Panc1 (cell line): Measurements from ENCODE around the gene GCFC2. TPM values are rescaled to one million over a fixed set of nuclear protein-coding genes. Genes with fewer than 3 reads are reported as not detected.

ENCODE experiments used
- ATAC-seq: fragments of 200-7000 bp; cut with Tn5 transposase; 2 replicates; pipeline ENCODE4 v1.9.1; 2020; ENCODE audit warnings: mild to moderate bottlenecking, moderate library complexity
- BruUV-seq: library from RNA; stranded (reverse); fragments of 400-500 nt; replicated peaks from 2 replicates; lab custom pipeline; 2021; lab: Mats Ljungman, UMichigan
- CTCF ChIA-PET: fragments of 300-600 bp; sonication (Branson Sonifier 250); formaldehyde crosslinking; loops from one replicate; lab custom pipeline; 2022; ENCODE audit warnings: antibody characterized with exemption; lab: Charles Lee
- POLR2A ChIA-PET: fragments of 300-600 bp; sonication (Branson Sonifier 250); formaldehyde crosslinking; loops from one replicate; lab custom pipeline; 2022; ENCODE audit warnings: antibody characterized with exemption; lab: Charles Lee
- DNase-seq: peaks from one replicate; pipeline ENCODE4 v3.0.0-alpha.2; 2010; ENCODE audit warnings: low read depth, low spot score
- H3K27ac ChIP-seq: 2 replicates; pipeline ENCODE4 v1.5.1; 2011; ENCODE audit warnings: mild to moderate bottlenecking, low read length, inconsistent platforms
- H3K27me3 ChIP-seq: fragments of 200-500 bp; sonication (Bioruptor generic); 2 replicates; pipeline ENCODE4 v1.6.0; 2014; ENCODE audit warnings: low read length, inconsistent platforms; ENCODE audit not compliant: control insufficient read depth, insufficient read depth
- H3K36me3 ChIP-seq: fragments of 200-500 bp; sonication (Bioruptor generic); 2 replicates; pipeline ENCODE4 v1.5.1; 2014; ENCODE audit warnings: inconsistent platforms, mild to moderate bottlenecking, low read length, moderate library complexity; ENCODE audit not compliant: control insufficient read depth, insufficient read depth
- H3K4me1 ChIP-seq: 2 replicates; pipeline ENCODE4 v1.5.1; 2011; ENCODE audit warnings: inconsistent platforms, mild to moderate bottlenecking, low read length, moderate library complexity; ENCODE audit not compliant: control insufficient read depth, insufficient read depth
- H3K4me3 ChIP-seq, 2 experiments: 2 replicates each; pipeline ENCODE4 v1.5.1; 2011 to 2012; ENCODE audit warnings: low read depth in 2 of 2, low read length in 2 of 2, mild to moderate bottlenecking in 2 of 2, inconsistent platforms in 1 of 2, moderate library complexity in 1 of 2
- H3K9me3 ChIP-seq: fragments of 200-500 bp; sonication (Bioruptor generic); 2 replicates; pipeline ENCODE4 v1.5.1; 2014; ENCODE audit warnings: low read depth, mild to moderate bottlenecking, inconsistent platforms, low read length, moderate library complexity; ENCODE audit not compliant: control insufficient read depth, insufficient read depth
- CTCF ChIP-seq: fragments of 450-650 bp; IDR thresholded peaks from 2 replicates; pipeline ENCODE4 v1.5.1; 2017; ENCODE audit warnings: mild to moderate bottlenecking
- POLR2AphosphoS5 ChIP-seq: IDR thresholded peaks from 2 replicates; pipeline ENCODE4 v1.6.1; 2012; ENCODE audit warnings: mild to moderate bottlenecking, low read depth, low read length, moderate library complexity
- REST ChIP-seq, 2 experiments: IDR thresholded peaks; 2 replicates each; pipeline ENCODE4 v1.6.1; 2011 to 2012; ENCODE audit warnings: low read depth in 2 of 2, control low read depth in 1 of 2, low read length in 1 of 2, mild to moderate bottlenecking in 1 of 2, moderate library complexity in 1 of 2; ENCODE audit not compliant: insufficient read depth in 1 of 2
- SIN3A ChIP-seq: IDR thresholded peaks from 2 replicates; pipeline ENCODE4 v1.6.1; 2012; ENCODE audit warnings: low read depth, mild to moderate bottlenecking, low read length, moderate library complexity, borderline replicate concordance; ENCODE audit not compliant: insufficient read depth
- TCF7L2 ChIP-seq: IDR thresholded peaks from 2 replicates; pipeline ENCODE4 v1.6.1; 2011; ENCODE audit warnings: mild to moderate bottlenecking, low read depth, low read length, inconsistent platforms
- in situ Hi-C: cut with HindIII; loops from 2 replicates; pipeline ENCODE4 v1.10.0; 2016; ENCODE audit warnings: low sequenced_read_pairs, low pct_unique_long_range_greater_than_20kb
- intact Hi-C: fragments of 100-400 bp; cut with micrococcal nuclease; formaldehyde crosslinking; loops from one replicate; pipeline ENCODE4 v1.10.0; 2022; ENCODE audit not compliant: unreplicated experiment
- total RNA-seq: library from RNA; stranded (reverse); gene quantifications from one replicate; pipeline ENCODE4 v1.2.1, GENCODE V29; 2021; ENCODE audit not compliant: unreplicated experiment

The GCFC2 gene
- total RNA-seq, 1 experiment from 2014 or later = 26.3 TPM

DNA sequence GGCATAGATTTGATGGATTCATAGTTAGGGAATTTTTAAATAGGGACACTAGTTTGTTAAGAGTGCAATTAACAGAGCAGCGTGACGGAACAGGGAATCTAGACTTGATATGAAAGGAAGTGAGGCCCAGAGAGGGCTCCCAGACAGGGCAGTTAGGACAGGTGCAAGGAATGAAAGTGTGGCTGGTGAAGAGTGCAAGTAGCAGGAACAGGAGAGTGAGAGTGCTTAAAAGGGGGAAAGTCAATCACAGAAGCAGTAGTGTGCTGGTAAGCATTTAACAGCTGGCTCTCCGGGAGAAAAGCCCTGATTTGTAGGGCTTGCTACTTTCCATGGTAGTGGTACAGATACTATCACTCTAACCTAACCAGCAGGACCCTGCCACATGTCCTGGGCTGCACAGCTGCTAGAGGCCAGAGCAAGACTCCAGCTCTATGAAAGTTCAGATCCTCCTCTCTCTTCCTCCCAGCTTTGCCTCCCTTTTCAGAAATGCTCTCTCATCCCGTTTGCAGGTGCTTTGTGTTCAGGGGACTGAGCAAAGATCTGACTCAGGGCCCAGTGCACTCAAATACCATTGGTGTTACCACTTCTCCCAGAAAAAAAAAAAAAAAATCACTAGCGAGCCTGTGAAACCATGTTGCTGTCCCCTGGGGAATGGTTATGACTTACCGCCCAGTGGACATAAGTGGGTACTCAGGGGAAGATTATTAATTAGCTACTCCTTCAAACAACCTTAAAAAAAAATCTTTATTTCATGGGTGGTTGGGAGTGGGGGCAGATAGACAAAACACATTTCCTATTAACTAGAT is 18.1 kb upstream of the GCFC2 start:
- ATAC-seq (no peak), DNase-seq (no peak)
- Histone ChIP-seq H3K4me3 (no peak overlapping the region), H3K4me1 (no peaks in the 10 kb centered on the region), H3K27me3 (no peaks in the 10 kb centered on the region; the same call in 1 of the 2 replicates), H3K9me3 (no peaks in the 10 kb centered on the region), H3K27ac (no peak overlapping the region), H3K36me3 (no peaks in the 10 kb centered on the region)
- in situ Hi-C loops (no loop called here), intact Hi-C loops (no loop called here)
- BruUV-seq = no TSS peak
- TF ChIP-seq CTCF (no peak), REST (IDR thresholded peaks at IDR 0.05; ENCODE audit: insufficient read depth in 1 of 2, low read depth in 2 of 2, low read length in 1 of 2) (no peak), TCF7L2 (no peak), SIN3A (no peak)
- ChIA-PET CTCF (no interaction called here), POLR2A (no interaction called here)

DNA sequence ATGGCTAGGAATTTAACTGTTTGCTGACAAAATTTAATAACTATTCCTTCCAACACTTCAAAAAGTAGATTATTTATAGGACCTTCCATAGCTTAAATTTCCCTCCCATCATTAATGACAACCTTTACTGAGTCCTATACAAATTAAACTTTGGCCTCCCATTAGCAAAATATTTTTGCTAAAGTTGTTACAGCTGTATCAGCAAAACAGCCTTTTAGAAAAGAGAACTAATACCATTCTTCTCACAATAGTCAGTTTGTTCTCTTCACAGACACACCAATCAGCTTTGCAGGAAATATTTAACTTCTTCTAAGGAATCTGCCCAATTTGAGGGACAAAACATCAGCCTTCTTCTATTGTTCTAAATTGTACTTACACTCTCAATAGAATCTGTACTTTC is 12.0 kb upstream of the GCFC2 start:
- H3K4me3 ChIP-seq = no peak overlapping the region
- intact Hi-C loops = no loop called here
- POLR2A ChIA-PET = no interaction called here
- BruUV-seq = no TSS peak
- CTCF ChIA-PET = no interaction called here
- DNase-seq = no peak
- peaks cover 2% of the 10 kb centered on the region for H3K27me3 ChIP-seq
- no peaks in the 10 kb centered on the region for H3K4me1 ChIP-seq
- no peak for ATAC-seq
- no peak overlapping the region for H3K27ac ChIP-seq
- no peaks in the 10 kb centered on the region for H3K36me3 ChIP-seq
- in situ Hi-C loops = no loop called here
- TF ChIP-seq POLR2AphosphoS5 (no peak), TCF7L2 (no peak), REST (IDR thresholded peaks at IDR 0.05; ENCODE audit: insufficient read depth in 1 of 2, low read depth in 2 of 2, low read length in 1 of 2) (no peak), SIN3A (no peak), CTCF (no peak)
- H3K9me3 ChIP-seq = no peaks in the 10 kb centered on the region
